Body of pancreas (tissue), 4 donors: ENCODE measurements around the gene PCSK5.

Source experiments
- POLR2A ChIP-seq, 3 donors: fragments of 450-650 bp; IDR thresholded peaks; one replicate each; pipeline ENCODE4 v1.6.1; 2016; ENCODE audit warnings: antibody characterized with exemption in 3 of 3, mild to moderate bottlenecking in 2 of 3
- TF ChIP-seq, protein P1 (sequence below), 7 experiments: fragments of 450-650 bp in 4 of 7; fragments of 200-600 bp in 3 of 7; sonication (generic) in 3 of 7; IDR thresholded peaks; one replicate each; pipeline ENCODE4 v1.5.1; 2016 to 2019; ENCODE audit warnings: antibody characterized with exemption in 7 of 7

DNA sequence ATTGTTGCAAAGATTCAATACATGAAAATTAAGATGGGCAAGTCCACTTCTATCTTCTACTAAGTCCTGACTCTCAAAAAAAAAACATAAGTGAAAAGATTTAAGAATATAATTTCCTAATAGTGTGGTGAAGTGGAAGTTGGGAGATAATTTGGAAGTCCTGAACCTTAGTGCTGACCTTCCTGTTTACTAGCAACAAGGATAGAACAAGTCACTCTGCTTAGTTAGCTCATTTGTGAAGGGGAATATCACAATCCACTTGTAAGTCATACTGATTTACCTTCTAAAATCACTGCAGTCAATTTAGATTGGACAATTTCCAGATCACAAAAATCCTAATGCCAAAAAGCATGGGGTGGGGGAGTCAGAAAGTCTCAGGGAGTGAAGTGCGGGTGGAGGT is 43.4 kb upstream of the PCSK5 start:
- TF ChIP-seq, protein P1, sequence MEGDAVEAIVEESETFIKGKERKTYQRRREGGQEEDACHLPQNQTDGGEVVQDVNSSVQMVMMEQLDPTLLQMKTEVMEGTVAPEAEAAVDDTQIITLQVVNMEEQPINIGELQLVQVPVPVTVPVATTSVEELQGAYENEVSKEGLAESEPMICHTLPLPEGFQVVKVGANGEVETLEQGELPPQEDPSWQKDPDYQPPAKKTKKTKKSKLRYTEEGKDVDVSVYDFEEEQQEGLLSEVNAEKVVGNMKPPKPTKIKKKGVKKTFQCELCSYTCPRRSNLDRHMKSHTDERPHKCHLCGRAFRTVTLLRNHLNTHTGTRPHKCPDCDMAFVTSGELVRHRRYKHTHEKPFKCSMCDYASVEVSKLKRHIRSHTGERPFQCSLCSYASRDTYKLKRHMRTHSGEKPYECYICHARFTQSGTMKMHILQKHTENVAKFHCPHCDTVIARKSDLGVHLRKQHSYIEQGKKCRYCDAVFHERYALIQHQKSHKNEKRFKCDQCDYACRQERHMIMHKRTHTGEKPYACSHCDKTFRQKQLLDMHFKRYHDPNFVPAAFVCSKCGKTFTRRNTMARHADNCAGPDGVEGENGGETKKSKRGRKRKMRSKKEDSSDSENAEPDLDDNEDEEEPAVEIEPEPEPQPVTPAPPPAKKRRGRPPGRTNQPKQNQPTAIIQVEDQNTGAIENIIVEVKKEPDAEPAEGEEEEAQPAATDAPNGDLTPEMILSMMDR (IDR thresholded peaks at IDR 0.05): no peak
- TF ChIP-seq POLR2A (IDR thresholded peaks at IDR 0.05): no peak
